Mucosa of descending colon (tissue), 3 donors: ENCODE measurements around the gene IQSEC3. TPM values are rescaled to one million over a fixed set of nuclear protein-coding genes. Genes with fewer than 3 reads are reported as not detected.

Source experiments
- ATAC-seq: fragments of 200-7000 bp; cut with Tn5 transposase; one replicate; pipeline ENCODE4 v1.9.1; 2020; ENCODE audit warnings: mild to moderate bottlenecking, moderate library complexity
- DNase-seq, 3 donors: peaks; one replicate each; pipeline ENCODE4 v3.0.0-alpha.2; 2020
- H3K36me3 ChIP-seq: fragments of 200-600 bp; one replicate; pipeline ENCODE4 v1.8.0; 2021; ENCODE audit warnings: low read depth, mild to moderate bottlenecking
- H3K4me1 ChIP-seq: fragments of 200-600 bp; one replicate; pipeline ENCODE4 v1.8.0; 2021; ENCODE audit warnings: low read depth, mild to moderate bottlenecking
- H3K4me3 ChIP-seq: fragments of 200-600 bp; one replicate; pipeline ENCODE4 v1.8.0; 2021; ENCODE audit warnings: mild to moderate bottlenecking
- H3K9me3 ChIP-seq: fragments of 200-600 bp; one replicate; pipeline ENCODE4 v1.8.0; 2021; ENCODE audit warnings: mild to moderate bottlenecking
- CTCF ChIP-seq: fragments of 200-600 bp; IDR thresholded peaks from one replicate; pipeline ENCODE4 v1.8.0; 2022; ENCODE audit warnings: antibody characterized with exemption, mild to moderate bottlenecking
- intact Hi-C, 2 donors: fragments of 100-400 bp; cut with DNase I in 1 of 2; cut with micrococcal nuclease in 1 of 2; formaldehyde crosslinking; loops; one replicate each; pipeline versions ENCODE4 v1.11.0 to v1.11.1; 2022; cut with DNase I, micrococcal nuclease
- total RNA-seq, 3 donors: library from RNA; stranded (reverse); fragmentation: NEBNext Ultra II Directional in 2 of 3; extraction: Animal tissue kit (Norgen Biotek cat#: 25700) in 2 of 3; gene quantifications; one replicate each; pipeline versions ENCODE4 v1.2.1 to v1.2.4, GENCODE V29; 2021 to 2023
- donor health status: DM: no; HTN: no; CAD: no; lungs with moderate emphysema.
- donor health status: DM: no; HTN: no; CAD: no.
- donor health status: DM: no; HTN: yes; CAD: no.

The IQSEC3 gene
- total RNA-seq, 3 donors from 2014 or later, result 0.23 to 2.3 (median 1.1) TPM

GRCh38 chr12:226401-226800 is 159.8 kb downstream of the IQSEC3 start:
- Histone ChIP-seq H3K4me3 (no peak overlapping the region), H3K9me3 (no peaks in the 10 kb centered on the region), H3K36me3 (no peaks in the 10 kb centered on the region), H3K4me1 (no peaks in the 10 kb centered on the region)
- TF ChIP-seq CTCF, result no peak
- intact Hi-C loops, result no loop called here
- ATAC-seq, result no peak
- DNase-seq, result no peak

- no peak for DNase-seq
- ATAC-seq, result no peak
- no peak for TF ChIP-seq CTCF
- no peak overlapping the region for H3K4me3 ChIP-seq
- H3K36me3 ChIP-seq, result no peaks in the 10 kb centered on the region
- intact Hi-C loops, result no loop called here
- no peaks in the 10 kb centered on the region for H3K4me1 ChIP-seq
- no peaks in the 10 kb centered on the region for H3K9me3 ChIP-seq
Measured at GRCh38 chr12:227286-227915, 160.8 kb downstream of the IQSEC3 start.

Other genes with a start within 250 kb of the IQSEC3 start
- 1 to 10 TPM in 2 of 3 donors, not detected in 1; 1.3 to 5.1 TPM for gene SLC6A12, start 147.4 kb downstream of the IQSEC3 start, total RNA-seq
- not detected for gene SLC6A13, start 196.1 kb downstream of the IQSEC3 start, total RNA-seq